Left renal cortex interstitium (tissue), 4 donors: ENCODE results near the gene NPTX2. TPM values are rescaled to one million over a fixed set of nuclear protein-coding genes. Genes with fewer than 3 reads are reported as not detected.

Source experiments
- DNase-seq, 4 donors: peaks; one replicate each; pipeline ENCODE4 v3.0.0-alpha.2; 2013; ENCODE audit warnings: low read depth in 4 of 4, low spot score in 2 of 4, missing footprints in 1 of 4
- polyA plus RNA-seq, 4 donors: library from polyadenylated mRNA; unstranded; fragments of 120-200 nt; gene quantifications; one replicate each; pipeline ENCODE4 v1.2.1, GENCODE V29; 2013; ENCODE audit not compliant: insufficient read length in 4 of 4

Gene NPTX2
- polyA plus RNA-seq, 4 donors = 3.3 to 6.0 (median 4.7) TPM

GRCh38 chr7:98647326-98647725, 30.2 kb downstream of the NPTX2 start:
- DNase-seq = no peak

DNA sequence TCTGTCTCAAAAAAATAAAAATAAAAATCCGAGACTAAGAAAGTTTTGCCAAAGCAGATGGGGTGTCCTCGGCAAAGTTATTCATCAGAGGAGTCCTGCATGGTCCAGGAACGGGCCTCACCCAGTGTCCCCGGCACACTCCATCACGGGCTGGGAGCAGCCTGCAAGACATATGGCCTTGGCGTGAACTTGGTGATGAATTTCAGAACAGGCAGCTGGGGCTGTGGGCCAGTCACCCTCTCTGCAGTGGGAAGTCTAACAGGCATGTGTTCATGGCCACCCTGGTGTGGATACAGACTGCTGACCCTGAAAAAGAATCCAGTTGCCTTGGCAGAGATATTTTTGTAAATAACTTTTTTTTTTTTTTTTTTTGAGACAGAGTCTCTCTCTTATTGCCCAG, 34.7 kb downstream of the NPTX2 start:
- no peak for DNase-seq

GRCh38 chr7:98653601-98654310, 36.7 kb downstream of the NPTX2 start:
- no peak for DNase-seq

DNA sequence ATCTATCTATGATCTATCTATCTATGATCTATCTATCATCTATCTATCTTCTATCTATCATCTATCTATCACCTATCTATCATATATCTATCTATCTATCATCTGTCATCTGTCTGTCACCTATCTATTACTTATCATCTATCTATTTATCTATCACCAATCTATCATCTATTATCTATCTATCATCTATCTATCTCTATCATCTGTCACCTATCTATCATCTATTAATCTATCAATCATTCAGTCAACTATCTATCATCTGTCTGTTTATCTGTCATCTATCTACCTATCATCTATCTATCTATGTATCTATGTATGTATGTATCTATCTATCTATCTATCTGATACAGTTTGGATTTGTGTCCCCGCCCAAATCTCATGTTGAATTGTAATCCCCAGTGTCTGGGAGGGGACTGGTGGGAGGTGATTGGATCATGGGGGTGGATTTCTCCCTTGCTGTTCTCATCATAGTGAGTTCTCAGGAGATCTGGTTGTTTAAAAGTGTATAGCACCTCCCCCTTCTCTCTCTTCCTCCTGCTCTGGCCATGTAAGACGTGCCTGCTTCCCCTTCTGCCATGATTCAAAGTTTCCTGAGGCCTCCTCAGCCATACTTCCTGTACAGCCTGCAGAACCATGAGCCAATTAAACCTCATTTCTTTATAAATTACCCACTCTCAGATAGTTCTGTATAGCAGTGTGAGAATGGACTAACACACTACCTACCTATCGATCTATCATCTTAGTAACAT, 37.6 kb downstream of the NPTX2 start:
- no peak for DNase-seq

- DNase-seq = no peak
Measured at GRCh38 chr7:98655611-98656010, 38.5 kb downstream of the NPTX2 start.

DNA sequence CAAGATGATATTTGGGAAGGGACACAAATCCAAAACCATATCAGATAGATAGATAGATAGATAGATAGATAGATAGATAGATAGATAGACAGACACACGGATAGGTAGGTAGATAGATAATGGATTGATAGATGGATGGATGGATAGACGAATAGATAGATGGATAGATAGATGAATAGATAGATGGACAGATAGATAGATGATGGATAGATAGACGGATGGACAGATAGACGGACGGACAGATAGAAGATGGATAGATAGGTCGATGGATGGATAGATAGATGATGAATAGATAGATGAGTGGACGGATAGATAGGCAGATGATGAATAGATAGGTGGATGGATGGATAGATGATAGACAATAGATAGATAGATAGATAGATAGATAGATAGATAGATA, 39.8 kb downstream of the NPTX2 start:
- no peak for DNase-seq

GRCh38 chr7:98657736-98658135, 40.7 kb downstream of the NPTX2 start:
- no peak for DNase-seq

DNA sequence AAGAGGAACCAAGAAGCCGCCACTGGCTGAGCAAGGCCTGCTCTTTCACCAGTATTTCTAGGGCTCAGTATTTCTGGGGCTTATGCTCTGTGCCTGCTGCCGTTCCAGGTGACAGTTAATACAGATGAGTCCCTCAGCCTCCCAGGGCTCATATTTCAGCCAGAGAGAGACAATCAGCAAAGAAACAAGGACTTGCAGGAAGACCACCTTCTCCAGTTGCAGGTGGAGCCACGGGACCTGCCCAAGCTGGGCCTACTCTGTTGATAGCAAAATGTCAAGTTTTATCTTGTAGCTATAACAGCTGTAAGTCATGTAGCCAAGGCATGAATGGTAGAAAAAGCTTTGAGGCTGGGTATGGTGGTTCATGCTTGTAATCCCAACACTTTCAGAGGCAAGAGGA, 42.7 kb downstream of the NPTX2 start:
- DNase-seq = no peak

- no peak for DNase-seq
Measured at GRCh38 chr7:98661607-98662006, 44.5 kb downstream of the NPTX2 start.

DNA sequence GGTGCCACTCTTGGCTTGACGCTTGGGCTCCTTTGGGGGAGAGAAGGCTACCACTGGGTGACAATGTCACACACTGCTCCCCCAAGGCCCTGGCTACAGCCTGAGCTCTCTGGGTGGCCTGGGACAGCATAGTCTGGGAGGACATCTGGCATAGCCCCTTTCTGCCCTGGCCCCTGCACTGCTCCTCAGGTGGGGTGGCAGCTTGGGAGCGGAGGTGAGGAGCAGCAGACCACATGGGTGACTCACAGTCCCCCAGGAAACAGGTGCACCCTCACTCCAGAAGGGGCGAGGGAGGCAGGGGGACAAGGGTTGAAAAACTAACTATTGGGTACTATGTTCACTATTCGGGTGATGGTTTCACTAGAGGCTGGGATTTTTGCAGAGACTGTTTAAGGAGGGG, 45.2 kb downstream of the NPTX2 start:
- DNase-seq = no peak

DNA sequence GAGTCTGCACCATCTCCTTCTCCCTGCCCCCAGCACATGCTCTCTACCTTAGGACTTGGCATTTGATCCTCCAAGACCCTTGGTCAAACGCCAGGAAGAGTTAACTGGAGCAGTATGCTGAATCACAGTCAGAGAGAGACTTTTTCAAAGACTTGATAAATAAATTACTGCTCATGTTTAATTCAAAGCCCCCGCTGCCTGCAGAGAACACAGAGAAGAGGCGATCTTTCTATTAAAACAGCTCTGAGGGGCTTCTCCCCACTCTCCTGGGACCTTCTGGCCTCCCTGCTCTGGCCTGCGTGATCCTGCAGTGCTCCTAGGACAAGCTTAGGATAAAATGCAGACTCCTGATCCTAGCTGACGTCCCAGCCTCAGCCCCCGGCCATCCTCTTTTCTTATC, 47.8 kb downstream of the NPTX2 start:
- no peak for DNase-seq

GRCh38 chr7:98668255-98668654, 51.2 kb downstream of the NPTX2 start:
- no peak for DNase-seq

- DNase-seq = no peak
Measured at GRCh38 chr7:98669329-98670000, 52.4 kb downstream of the NPTX2 start.

DNA sequence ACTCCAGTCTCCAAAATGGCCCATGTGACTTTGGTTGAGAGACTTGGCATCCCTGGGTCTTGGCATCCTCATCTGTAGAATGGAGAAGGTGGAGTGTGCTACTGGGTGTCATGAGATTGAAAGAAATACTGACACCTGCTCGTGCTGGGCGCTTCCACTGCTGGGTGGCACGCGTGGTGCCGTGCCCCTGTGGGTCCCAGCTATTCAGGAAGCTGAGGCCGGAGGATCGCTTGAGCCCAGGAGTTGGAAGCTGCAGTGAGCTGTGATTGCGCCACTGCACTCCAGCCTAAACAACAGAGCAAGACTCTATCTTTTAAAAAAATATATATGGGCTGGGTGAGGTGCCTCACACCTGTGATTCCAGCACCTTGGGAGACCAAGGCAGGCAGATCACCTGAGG, 53.1 kb downstream of the NPTX2 start:
- DNase-seq = no peak

GRCh38 chr7:98671733-98672331, 54.7 kb downstream of the NPTX2 start:
- DNase-seq = no peak

- no peak for DNase-seq
Measured at GRCh38 chr7:98674461-98674860, 57.4 kb downstream of the NPTX2 start.

DNA sequence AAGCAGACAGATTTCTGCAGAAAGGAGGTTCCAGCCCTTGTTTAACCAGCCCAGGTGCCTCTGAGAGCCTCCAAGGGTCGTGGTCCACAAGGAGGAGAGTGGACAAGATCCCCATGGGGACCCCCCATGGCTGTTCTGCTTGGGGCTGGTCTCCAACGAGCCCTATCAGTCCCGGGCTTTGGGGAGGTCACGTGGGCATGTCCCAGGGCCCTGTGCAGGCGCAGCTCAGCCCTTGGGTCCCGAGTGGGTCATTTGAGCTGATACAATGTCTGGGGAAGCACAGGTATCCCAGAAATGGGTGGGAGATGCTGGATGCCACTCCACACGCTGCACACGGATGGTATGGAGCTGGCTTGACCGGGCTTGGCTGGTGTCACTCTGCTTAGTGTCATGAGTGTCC, 57.8 kb downstream of the NPTX2 start:
- DNase-seq = no peak

DNA sequence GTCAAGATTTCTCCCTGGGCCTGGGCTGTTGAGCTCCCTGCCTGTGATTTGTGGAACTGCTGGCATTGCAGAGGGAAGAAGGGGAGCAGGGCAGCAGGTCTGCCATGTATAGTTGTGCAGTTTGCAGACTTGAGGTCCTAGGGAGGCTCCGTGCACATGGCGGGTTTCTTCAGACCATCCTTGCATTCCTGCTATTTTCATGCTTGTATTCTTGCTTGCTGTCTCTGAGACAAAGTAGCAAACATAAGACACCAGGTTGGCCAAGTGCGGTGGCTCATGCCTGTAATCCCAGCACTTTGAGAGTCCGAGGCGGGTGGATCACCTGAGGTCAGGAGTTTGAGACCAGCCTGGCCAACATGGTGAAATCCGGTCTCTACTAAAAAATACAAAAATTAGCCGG, 61.1 kb downstream of the NPTX2 start:
- no peak for DNase-seq
